OCI-LY7 (cell line): Measurements from ENCODE around the gene RNF217. TPM values are rescaled to one million over a fixed set of nuclear protein-coding genes. Genes with fewer than 3 reads are reported as not detected.

ENCODE experiments used
- BruUV-seq: library from RNA; stranded (reverse); fragments of 400-500 nt; replicated peaks from 2 replicates; lab custom pipeline; 2021; lab: Mats Ljungman, UMichigan
- CTCF ChIA-PET: fragments of 300-600 bp; sonication (Branson Sonifier 250); formaldehyde crosslinking; loops from one replicate; lab custom pipeline; 2022; ENCODE audit warnings: antibody characterized with exemption; ENCODE audit not compliant: unreplicated experiment; lab: Charles Lee
- POLR2A ChIA-PET: fragments of 300-600 bp; sonication (Branson Sonifier 250); formaldehyde crosslinking; loops from one replicate; lab custom pipeline; 2022; ENCODE audit warnings: antibody characterized with exemption; lab: Charles Lee
- DNase-seq: peaks from one replicate; pipeline ENCODE4 v3.0.0-alpha.2; 2015; ENCODE audit warnings: low spot score
- H2AFZ ChIP-seq: fragments of 200-600 bp; sonication (generic), shearing (Covaris generic); 2 replicates; pipeline ENCODE4 v1.6.1; 2014; ENCODE audit warnings: mild to moderate bottlenecking, antibody characterized with exemption, low read length, moderate library complexity
- H3K27ac ChIP-seq: fragments of 200-600 bp; sonication (generic); 2 replicates; pipeline ENCODE4 v1.5.1; 2014; ENCODE audit warnings: mixed run types, low read depth, mild to moderate bottlenecking, moderate library complexity, low read length, inconsistent platforms; ENCODE audit not compliant: poor library complexity, severe bottlenecking
- H3K36me3 ChIP-seq: fragments of 200-600 bp; sonication (generic); 2 replicates; pipeline ENCODE4 v1.6.1; 2014; ENCODE audit warnings: mild to moderate bottlenecking, antibody characterized with exemption, low read length, moderate library complexity, mixed read lengths; ENCODE audit not compliant: insufficient read depth
- H3K4me1 ChIP-seq: fragments of 200-600 bp; sonication (generic); 2 replicates; pipeline ENCODE4 v1.5.1; 2014; ENCODE audit warnings: mild to moderate bottlenecking, low read length; ENCODE audit not compliant: insufficient read depth, poor library complexity, severe bottlenecking
- H3K4me2 ChIP-seq: fragments of 200-600 bp; sonication (generic); 2 replicates; pipeline ENCODE4 v1.6.1; 2014; ENCODE audit warnings: mild to moderate bottlenecking, low read length
- H3K4me3 ChIP-seq: fragments of 200-600 bp; sonication (generic); 2 replicates; pipeline ENCODE4 v1.5.1; 2014; ENCODE audit warnings: mild to moderate bottlenecking, low read depth, low read length; ENCODE audit not compliant: poor library complexity, severe bottlenecking
- H3K79me2 ChIP-seq: fragments of 200-600 bp; sonication (generic); 2 replicates; pipeline ENCODE4 v1.6.1; 2016; ENCODE audit warnings: low read depth, mild to moderate bottlenecking, low read length, moderate library complexity, mixed read lengths; ENCODE audit not compliant: insufficient read depth
- H3K9me2 ChIP-seq: fragments of 200-600 bp; sonication (generic); 2 replicates; pipeline ENCODE4 v1.6.1; 2016; ENCODE audit warnings: mild to moderate bottlenecking, low read length, mixed read lengths; ENCODE audit not compliant: insufficient read depth
- H3K9me3 ChIP-seq: fragments of 200-600 bp; sonication (generic); 2 replicates; pipeline ENCODE4 v1.6.1; 2014; ENCODE audit warnings: mild to moderate bottlenecking, mixed run types, low read length, mixed read lengths
- H4K20me1 ChIP-seq: fragments of 200-600 bp; sonication (generic); 2 replicates; pipeline ENCODE4 v1.6.1; 2014; ENCODE audit warnings: mild to moderate bottlenecking, antibody characterized with exemption, low read length, moderate library complexity, mixed read lengths; ENCODE audit not compliant: insufficient read depth
- EZH2phosphoT487 ChIP-seq: fragments of 200-600 bp; sonication (generic); IDR thresholded peaks from 2 replicates; pipeline ENCODE4 v1.6.1; 2018; ENCODE audit warnings: low read depth, borderline replicate concordance, mild to moderate bottlenecking, mixed run types, antibody characterized with exemption, low read length, moderate library complexity, mixed read lengths
- intact Hi-C: fragments of 100-400 bp; cut with micrococcal nuclease; formaldehyde crosslinking; loops from one replicate; pipeline ENCODE4 v1.10.0; 2022; ENCODE audit not compliant: unreplicated experiment
- total RNA-seq, 2 experiments: library from RNA; depleted of rRNA in 1 of 2; stranded (reverse); fragments of >200 nt in 1 of 2; shearing (Covaris generic) in 1 of 2; gene quantifications; 2 replicates each; pipeline ENCODE4 v1.2.3, GENCODE V29; 2014 to 2022
- TF ChIP-seq, protein P1 (sequence below): fragments of 200-600 bp; sonication (generic); conservative IDR thresholded peaks from 2 replicates; pipeline ENCODE4 v1.5.1; 2014; ENCODE audit warnings: mild to moderate bottlenecking, antibody characterized with exemption, low read length, moderate library complexity, mixed read lengths

The RNF217 gene
- total RNA-seq, 2 experiments from 2014 or later, result not detected

DNA sequence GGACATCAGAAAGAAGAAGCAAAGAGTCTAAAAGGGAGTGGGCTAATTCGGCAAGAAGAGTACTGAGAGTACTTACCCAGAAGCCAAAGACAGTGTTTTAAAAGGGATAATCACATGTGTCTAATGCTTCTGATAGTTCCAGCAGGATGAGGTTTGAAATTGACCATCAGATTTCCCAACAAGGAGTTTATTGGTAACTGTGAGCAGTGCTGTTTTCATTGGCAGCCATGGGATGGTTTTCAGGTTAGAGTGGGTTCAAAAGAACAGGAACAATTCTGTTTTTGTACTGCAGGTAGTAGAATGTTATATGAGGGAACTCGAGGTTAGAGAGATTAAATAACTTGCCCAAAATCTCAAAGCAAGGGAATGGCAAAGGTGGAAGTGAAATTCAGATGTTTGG lies 8.5 kb downstream of the RNF217 start:
- H4K20me1 ChIP-seq, result no peaks in the 10 kb centered on the region
- no peaks in the 10 kb centered on the region for H3K4me1 ChIP-seq
- H3K79me2 ChIP-seq, result no peaks in the 10 kb centered on the region
- TF ChIP-seq, protein P1, sequence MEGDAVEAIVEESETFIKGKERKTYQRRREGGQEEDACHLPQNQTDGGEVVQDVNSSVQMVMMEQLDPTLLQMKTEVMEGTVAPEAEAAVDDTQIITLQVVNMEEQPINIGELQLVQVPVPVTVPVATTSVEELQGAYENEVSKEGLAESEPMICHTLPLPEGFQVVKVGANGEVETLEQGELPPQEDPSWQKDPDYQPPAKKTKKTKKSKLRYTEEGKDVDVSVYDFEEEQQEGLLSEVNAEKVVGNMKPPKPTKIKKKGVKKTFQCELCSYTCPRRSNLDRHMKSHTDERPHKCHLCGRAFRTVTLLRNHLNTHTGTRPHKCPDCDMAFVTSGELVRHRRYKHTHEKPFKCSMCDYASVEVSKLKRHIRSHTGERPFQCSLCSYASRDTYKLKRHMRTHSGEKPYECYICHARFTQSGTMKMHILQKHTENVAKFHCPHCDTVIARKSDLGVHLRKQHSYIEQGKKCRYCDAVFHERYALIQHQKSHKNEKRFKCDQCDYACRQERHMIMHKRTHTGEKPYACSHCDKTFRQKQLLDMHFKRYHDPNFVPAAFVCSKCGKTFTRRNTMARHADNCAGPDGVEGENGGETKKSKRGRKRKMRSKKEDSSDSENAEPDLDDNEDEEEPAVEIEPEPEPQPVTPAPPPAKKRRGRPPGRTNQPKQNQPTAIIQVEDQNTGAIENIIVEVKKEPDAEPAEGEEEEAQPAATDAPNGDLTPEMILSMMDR, result no peak
- TF ChIP-seq EZH2phosphoT487, result no peak
- POLR2A ChIA-PET, result interaction anchor here (0.7 kb wide), 1 partner anchor 686 kb away, joined by 4 read pairs; no protein-coding TSS in a partner anchor
- no peak overlapping the region for H3K4me2 ChIP-seq
- intact Hi-C loops, result no loop called here
- H3K9me2 ChIP-seq, result no peaks in the 10 kb centered on the region
- H3K4me3 ChIP-seq, result no peak overlapping the region
- H2AFZ ChIP-seq, result no peak overlapping the region
- H3K9me3 ChIP-seq, result no peaks in the 10 kb centered on the region
- no peaks in the 10 kb centered on the region for H3K36me3 ChIP-seq
- H3K27ac ChIP-seq, result no peak overlapping the region
- no peak for DNase-seq
- CTCF ChIA-PET, result no interaction called here
- BruUV-seq, result no TSS peak

DNA sequence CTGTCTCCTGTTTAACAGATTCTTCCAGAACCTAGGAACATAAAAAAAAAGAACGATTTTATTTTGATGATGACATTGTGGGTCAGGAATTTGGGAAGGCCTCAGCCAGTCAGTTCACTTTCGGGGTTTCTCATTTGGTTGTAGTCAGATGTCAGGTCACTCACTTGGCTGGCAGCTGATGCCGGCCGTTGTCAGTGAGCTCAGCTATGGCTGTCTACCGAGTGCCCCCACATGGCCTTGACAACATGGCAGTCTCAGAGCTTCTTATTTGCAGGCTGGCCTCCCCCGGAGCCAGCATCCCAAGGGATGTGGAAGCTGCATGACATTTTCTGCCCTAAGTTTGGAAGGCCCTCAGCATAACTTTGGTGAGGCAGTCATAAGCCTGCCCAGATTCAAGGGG lies 11.5 kb downstream of the RNF217 start:
- H3K36me3 ChIP-seq, result no peaks in the 10 kb centered on the region
- intact Hi-C loops, result no loop called here
- no peaks in the 10 kb centered on the region for H3K9me3 ChIP-seq
- no peak overlapping the region for H3K27ac ChIP-seq
- no peak for TF ChIP-seq EZH2phosphoT487
- TF ChIP-seq, protein P1, result no peak
- ChIA-PET POLR2A (no interaction called here), CTCF (no interaction called here)
- H3K9me2 ChIP-seq, result no peaks in the 10 kb centered on the region
- H3K4me1 ChIP-seq, result no peaks in the 10 kb centered on the region
- H3K79me2 ChIP-seq, result no peaks in the 10 kb centered on the region
- H2AFZ ChIP-seq, result no peak overlapping the region
- BruUV-seq, result no TSS peak
- H3K4me2 ChIP-seq, result no peak overlapping the region
- no peak overlapping the region for H3K4me3 ChIP-seq
- DNase-seq, result no peak
- no peaks in the 10 kb centered on the region for H4K20me1 ChIP-seq

DNA sequence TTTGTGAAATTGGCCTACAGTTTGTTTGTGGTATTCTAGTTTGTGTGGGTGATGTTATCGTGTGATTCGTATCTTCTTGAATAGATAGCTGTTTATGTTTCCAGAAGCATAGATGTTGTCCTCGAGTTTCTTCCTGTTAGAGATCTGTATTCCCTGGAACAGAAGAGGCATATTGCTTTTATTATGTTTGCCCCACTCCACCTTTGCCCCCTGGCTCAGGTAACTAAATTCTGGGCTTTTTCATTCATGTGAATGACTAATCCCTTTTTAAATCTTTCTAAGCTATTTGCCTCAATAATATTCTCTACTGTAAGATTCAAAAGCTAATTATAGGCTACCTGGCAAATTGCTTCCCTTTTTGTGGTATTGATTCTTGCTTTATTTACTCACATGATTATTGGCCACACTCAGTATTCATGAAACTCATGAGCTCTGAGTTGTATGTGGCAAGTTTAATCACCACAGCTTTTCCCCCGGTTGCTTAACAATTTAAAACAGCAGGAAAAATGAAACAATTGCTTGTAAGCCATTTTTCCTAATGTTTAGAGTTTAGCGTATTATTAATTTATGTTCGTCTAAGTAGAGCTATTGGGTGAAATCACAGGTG lies 12.6 kb downstream of the RNF217 start:
- no peak overlapping the region for H3K27ac ChIP-seq
- H3K4me2 ChIP-seq, result no peak overlapping the region
- H3K9me3 ChIP-seq, result no peaks in the 10 kb centered on the region
- no TSS peak for BruUV-seq
- no peak overlapping the region for H2AFZ ChIP-seq
- ChIA-PET CTCF (no interaction called here), POLR2A (interaction anchor here (0.6 kb wide), 1 partner anchor 23 kb away, joined by 3 read pairs; no protein-coding TSS in a partner anchor)
- H3K36me3 ChIP-seq, result no peaks in the 10 kb centered on the region
- no peaks in the 10 kb centered on the region for H4K20me1 ChIP-seq
- no peak overlapping the region for H3K4me3 ChIP-seq
- intact Hi-C loops, result no loop called here
- H3K79me2 ChIP-seq, result no peaks in the 10 kb centered on the region
- no peaks in the 10 kb centered on the region for H3K9me2 ChIP-seq
- TF ChIP-seq EZH2phosphoT487, result no peak
- H3K4me1 ChIP-seq, result no peaks in the 10 kb centered on the region
- no peak for DNase-seq
